IPS DF 6.9 (cell line): ENCODE results near the gene HTRA3.
A peak's percentile ranks its signal among the peaks of the same experiment; 100 is the strongest.

Experiments
- DNase-seq: peaks from one replicate; pipeline ENCODE4 v3.0.0-alpha.2; 2013; ENCODE audit warnings: low read depth, low spot score
- H3K27ac ChIP-seq: one replicate; pipeline ENCODE4 v1.5.1; 2013; ENCODE audit warnings: low read length, control low read depth
- H3K27me3 ChIP-seq: 2 replicates; pipeline ENCODE4 v1.6.1; 2013; ENCODE audit warnings: mild to moderate bottlenecking, low read length; ENCODE audit not compliant: control insufficient read depth, insufficient read depth
- H3K36me3 ChIP-seq: 2 replicates; pipeline ENCODE4 v1.6.1; 2013; ENCODE audit warnings: low read length; ENCODE audit not compliant: control insufficient read depth, insufficient read depth
- H3K4me1 ChIP-seq: 2 replicates; pipeline ENCODE4 v1.6.1; 2013; ENCODE audit warnings: low read length; ENCODE audit not compliant: control insufficient read depth, insufficient read depth
- H3K4me3 ChIP-seq: 2 replicates; pipeline ENCODE4 v1.5.1; 2013; ENCODE audit warnings: mild to moderate bottlenecking, low read length
- H3K9me3 ChIP-seq: 2 replicates; pipeline ENCODE4 v1.6.1; 2013; ENCODE audit warnings: low read length, inconsistent platforms; ENCODE audit not compliant: control insufficient read depth, insufficient read depth
- WGBS: extraction: QIAGEN DNeasy Blood & Tissue Kit; methylation state at CpG from one replicate; pipeline ENCODE4 v1.1.7; 2013; ENCODE audit warnings: mixed read lengths, missing lambda C conversion rate; ENCODE audit not compliant: insufficient read length, insufficient coverage; 5-methylcytosine and 5-hydroxymethylcytosine counted together

Gene HTRA3

GRCh38 chr4:8269535-8270417 lies at the start of gene HTRA3:
Gene HTRA3 (plus strand): TSS chr4:8269754. CDS start chr4:8269969, 215 bp downstream.
- DNase-seq: no peak
- peak within 1 kb of the TSS; percentile 37; the same call in 1 of the 2 replicates for H3K4me3 ChIP-seq
- H3K27me3 ChIP-seq: peaks cover 8% of the 10 kb centered on the region; the same call in 1 of the 2 replicates
- H3K4me1 ChIP-seq: peaks cover 3% of the 10 kb centered on the region; the same call in 1 of the 2 replicates
- H3K9me3 ChIP-seq: no peaks in the 10 kb centered on the region
- no CpG with 5 or more reads among the region's 111 CpGs for WGBS
- H3K27ac ChIP-seq: no peak within 1 kb of the TSS
- H3K36me3 ChIP-seq: no peaks in the 10 kb centered on the region; the same call in 1 of the 2 replicates

GRCh38 chr4:8220661-8221450 lies 48.7 kb upstream of the HTRA3 start:
- no peaks in the 10 kb centered on the region for H3K27me3 ChIP-seq
- H3K27ac ChIP-seq: no peak overlapping the region
- WGBS: no CpG with 5 or more reads among the region's 7 CpGs
- H3K4me1 ChIP-seq: peaks cover 2% of the 10 kb centered on the region; the same call in 1 of the 2 replicates
- H3K4me3 ChIP-seq: no peak overlapping the region
- no peaks in the 10 kb centered on the region for H3K9me3 ChIP-seq
- no peaks in the 10 kb centered on the region for H3K36me3 ChIP-seq
- no peak for DNase-seq

GRCh38 chr4:8221476-8221875 lies 48.1 kb upstream of the HTRA3 start:
- no peak for DNase-seq
- no CpG with 5 or more reads among the region's 5 CpGs for WGBS
- Histone ChIP-seq H3K4me1 (peaks cover 5% of the 10 kb centered on the region), H3K36me3 (no peaks in the 10 kb centered on the region), H3K27me3 (no peaks in the 10 kb centered on the region), H3K4me3 (no peak overlapping the region), H3K9me3 (no peaks in the 10 kb centered on the region), H3K27ac (no peak overlapping the region)

- Histone ChIP-seq H3K4me1 (peaks cover 5% of the 10 kb centered on the region), H3K36me3 (no peaks in the 10 kb centered on the region), H3K4me3 (no peak overlapping the region), H3K27ac (no peak overlapping the region), H3K9me3 (no peaks in the 10 kb centered on the region), H3K27me3 (no peaks in the 10 kb centered on the region)
- DNase-seq: no peak
Measured at GRCh38 chr4:8221985-8222384, 47.6 kb upstream of the HTRA3 start.

GRCh38 chr4:8222609-8223388 lies 46.8 kb upstream of the HTRA3 start:
- peaks cover 5% of the 10 kb centered on the region for H3K4me1 ChIP-seq
- no peak for DNase-seq
- no peak overlapping the region for H3K27ac ChIP-seq
- H3K4me3 ChIP-seq: no peak overlapping the region
- no peaks in the 10 kb centered on the region for H3K27me3 ChIP-seq
- no peaks in the 10 kb centered on the region for H3K9me3 ChIP-seq
- no CpG with 5 or more reads among the region's 15 CpGs for WGBS
- no peaks in the 10 kb centered on the region for H3K36me3 ChIP-seq

- no peaks in the 10 kb centered on the region for H3K27me3 ChIP-seq
- DNase-seq: no peak
- no peak overlapping the region for H3K4me3 ChIP-seq
- peaks cover 9% of the 10 kb centered on the region for H3K4me1 ChIP-seq
- no peaks in the 10 kb centered on the region for H3K9me3 ChIP-seq
- no peak overlapping the region for H3K27ac ChIP-seq
- no peaks in the 10 kb centered on the region for H3K36me3 ChIP-seq
- no CpG with 5 or more reads among the region's 12 CpGs for WGBS
Measured at GRCh38 chr4:8224267-8224974, 45.1 kb upstream of the HTRA3 start.

GRCh38 chr4:8224975-8225625 lies 44.5 kb upstream of the HTRA3 start:
- no CpG with 5 or more reads among the region's 12 CpGs for WGBS
- peaks cover 9% of the 10 kb centered on the region for H3K4me1 ChIP-seq
- H3K27ac ChIP-seq: no peak overlapping the region
- H3K9me3 ChIP-seq: no peaks in the 10 kb centered on the region
- H3K36me3 ChIP-seq: no peaks in the 10 kb centered on the region
- H3K4me3 ChIP-seq: no peak overlapping the region
- H3K27me3 ChIP-seq: no peaks in the 10 kb centered on the region
- DNase-seq: no peak

- Histone ChIP-seq H3K4me3 (no peak overlapping the region), H3K27ac (no peak overlapping the region), H3K27me3 (no peaks in the 10 kb centered on the region), H3K9me3 (no peaks in the 10 kb centered on the region), H3K4me1 (peaks cover 9% of the 10 kb centered on the region), H3K36me3 (no peaks in the 10 kb centered on the region)
- no CpG with 5 or more reads among the region's 10 CpGs for WGBS
- DNase-seq: no peak
Measured at GRCh38 chr4:8225706-8226443, 43.7 kb upstream of the HTRA3 start.

GRCh38 chr4:8227201-8227770 lies 42.3 kb upstream of the HTRA3 start:
- Histone ChIP-seq H3K27me3 (no peaks in the 10 kb centered on the region), H3K4me1 (peaks cover 9% of the 10 kb centered on the region), H3K4me3 (no peak overlapping the region), H3K9me3 (no peaks in the 10 kb centered on the region), H3K27ac (no peak overlapping the region), H3K36me3 (no peaks in the 10 kb centered on the region)
- WGBS: no CpG with 5 or more reads among the region's 31 CpGs
- no peak for DNase-seq
